Muscle of leg (tissue), 16 donors: Measurements from ENCODE around the gene MS4A4E. TPM values are rescaled to one million over a fixed set of nuclear protein-coding genes. Genes with fewer than 3 reads are reported as not detected.
"Not testable (repeated sequence)": the region's sequence is repeated elsewhere in the genome, so short reads cannot be mapped to it uniquely, and the experiment has no call there.

Source experiments
- DNase-seq: peaks from one replicate; pipeline ENCODE4 v3.0.0; 2013
- H3K27ac ChIP-seq: one replicate; pipeline ENCODE4 v1.5.1; 2013; ENCODE audit warnings: mild to moderate bottlenecking, low read length, control low read depth
- H3K27me3 ChIP-seq: one replicate; pipeline ENCODE4 v1.6.1; 2013; ENCODE audit warnings: low read length; ENCODE audit not compliant: control insufficient read depth, insufficient read depth
- H3K36me3 ChIP-seq: one replicate; pipeline ENCODE4 v1.6.1; 2013; ENCODE audit warnings: low read length; ENCODE audit not compliant: control insufficient read depth, insufficient read depth
- H3K4me1 ChIP-seq: one replicate; pipeline ENCODE4 v1.6.1; 2013; ENCODE audit warnings: low read length; ENCODE audit not compliant: control insufficient read depth, insufficient read depth
- H3K4me3 ChIP-seq: one replicate; pipeline ENCODE4 v1.5.1; 2013; ENCODE audit warnings: low read length, control low read depth
- H3K9me3 ChIP-seq: replicated peaks from 2 replicates; pipeline ENCODE4 v1.6.1; 2013; ENCODE audit warnings: low read depth, low read length; ENCODE audit not compliant: control insufficient read depth
- WGBS: methylation state at CpG from one replicate; pipeline ENCODE4 v1.1.5; 2013; ENCODE audit warnings: missing lambda C conversion rate; ENCODE audit not compliant: insufficient coverage; 5-methylcytosine and 5-hydroxymethylcytosine counted together
- long read RNA-seq, 11 donors: transcript quantifications; one replicate each; lab custom pipeline, GENCODE V29; 2026
- polyA plus RNA-seq, 8 donors: library from polyadenylated mRNA; unstranded; fragments of 120-200 nt; gene quantifications; one replicate each; pipeline versions ENCODE4 v1.2.1 to v1.2.3, GENCODE V29; 2013; ENCODE audit warnings: inconsistent platforms in 1 of 8, low replicate concordance in 1 of 8; ENCODE audit not compliant: insufficient read length in 8 of 8, insufficient read depth in 1 of 8
- total RNA-seq: library from RNA; stranded (reverse); fragments of 120-200 nt; gene quantifications from one replicate; pipeline ENCODE4 v1.2.4, GENCODE V29; 2013

Gene MS4A4E
- total RNA-seq (0.18 TPM), polyA plus RNA-seq (1 to 10 TPM; 1.4 to 2.4 (median 1.9) TPM)
- long read RNA-seq, donor 1: 0 reads
- long read RNA-seq, donor 2, partial matches to known transcripts: 5 of 5 reads
- long read RNA-seq, donor 2, other reads (novel, unspliced or antisense): 0 of 5 reads
- long read RNA-seq, donor 3, partial matches to known transcripts: 5 of 5 reads
- long read RNA-seq, donor 3, other reads (novel, unspliced or antisense): 0 of 5 reads
- long read RNA-seq, donor 4: 0 reads
- long read RNA-seq, donor 5, partial matches to known transcripts: 6 of 6 reads
- long read RNA-seq, donor 5, other reads (novel, unspliced or antisense): 0 of 6 reads
- long read RNA-seq, donor 6, partial matches to known transcripts: 5 of 5 reads
- long read RNA-seq, donor 6, other reads (novel, unspliced or antisense): 0 of 5 reads
- long read RNA-seq, donor 7, partial matches to known transcripts: 6 of 6 reads
- long read RNA-seq, donor 7, other reads (novel, unspliced or antisense): 0 of 6 reads
- long read RNA-seq, donor 8, partial matches to known transcripts: 15 of 15 reads
- long read RNA-seq, donor 8, other reads (novel, unspliced or antisense): 0 of 15 reads
- long read RNA-seq, donor 9: 0 reads
- long read RNA-seq, donor 10: 0 reads
- long read RNA-seq, donor 11: 0 reads

DNA sequence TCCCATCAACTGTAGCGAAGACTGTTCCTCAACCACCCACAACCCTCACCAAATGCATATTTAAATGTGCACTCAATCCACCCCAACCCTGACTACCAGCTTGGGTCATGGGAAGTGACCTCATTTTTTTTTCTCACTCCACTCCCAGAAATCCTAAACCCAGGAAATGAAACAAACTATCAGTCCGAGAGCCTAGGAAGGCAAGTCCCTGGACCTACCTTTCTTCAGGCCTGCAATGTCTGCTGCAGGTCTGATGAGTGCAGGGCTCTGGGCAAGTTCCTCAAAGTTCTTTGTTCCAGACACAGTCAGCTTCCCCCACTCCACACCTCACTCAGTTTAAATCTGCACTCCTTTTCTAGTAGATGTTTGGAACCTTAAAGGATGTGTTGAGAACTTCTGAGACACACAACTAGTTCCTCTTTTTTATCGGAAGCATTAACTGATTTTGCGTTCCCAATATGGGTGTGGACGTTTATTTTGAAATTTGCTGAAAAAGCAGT is at the start of gene MS4A4E:
MS4A4E (minus strand) TSS at position 398 of the 500 bp plus-strand sequence. CDS start 13,082 bp downstream, outside the sequence.
- DNase-seq: peak; percentile 13
- H3K27ac ChIP-seq: no peak within 1 kb of the TSS
- no peaks in the 10 kb centered on the region for H3K9me3 ChIP-seq
- no peaks in the 10 kb centered on the region for H3K27me3 ChIP-seq
- H3K4me1 ChIP-seq: no peaks in the 10 kb centered on the region
- WGBS: 56% methylated on average over 2 of the region's 5 CpGs
- no peaks in the 10 kb centered on the region for H3K36me3 ChIP-seq
- H3K4me3 ChIP-seq: no peak within 1 kb of the TSS

- H3K4me1 ChIP-seq: no peaks in the 10 kb centered on the region
- H3K27ac ChIP-seq: no peak overlapping the region
- no CpG with 5 or more reads among the region's 2 CpGs for WGBS
- no peak for DNase-seq
- H3K27me3 ChIP-seq: no peaks in the 10 kb centered on the region
- H3K4me3 ChIP-seq: no peak overlapping the region
- peaks cover 6% of the 10 kb centered on the region for H3K9me3 ChIP-seq
- no peaks in the 10 kb centered on the region for H3K36me3 ChIP-seq
Observed at GRCh38 chr11:60292145-60292544, 49.2 kb upstream of the MS4A4E start.

GRCh38 chr11:60288531-60288930 is 45.6 kb upstream of the MS4A4E start:
- Histone ChIP-seq H3K9me3 (peaks cover 6% of the 10 kb centered on the region), H3K36me3 (no peaks in the 10 kb centered on the region), H3K4me1 (no peaks in the 10 kb centered on the region), H3K27me3 (no peaks in the 10 kb centered on the region), H3K4me3 (no peak overlapping the region), H3K27ac (no peak overlapping the region)
- no peak for DNase-seq
- 100% methylated on average over 1 of the region's 1 CpG for WGBS

GRCh38 chr11:60285411-60286126 is 42.6 kb upstream of the MS4A4E start:
- not testable (repeated sequence) for H3K4me1 ChIP-seq, H3K9me3 ChIP-seq, H3K4me3 ChIP-seq, H3K27me3 ChIP-seq, H3K27ac ChIP-seq, H3K36me3 ChIP-seq, DNase-seq
- 13% methylated on average over 4 of the region's 7 CpGs for WGBS

- no peaks in the 10 kb centered on the region for H3K27me3 ChIP-seq
- H3K4me1 ChIP-seq: no peaks in the 10 kb centered on the region
- H3K9me3 ChIP-seq: no peaks in the 10 kb centered on the region
- WGBS: no CpG with 5 or more reads among the region's 2 CpGs
- no peak overlapping the region for H3K27ac ChIP-seq
- DNase-seq: no peak
- no peaks in the 10 kb centered on the region for H3K36me3 ChIP-seq
- H3K4me3 ChIP-seq: no peak overlapping the region
Observed at GRCh38 chr11:60282286-60282685, 39.3 kb upstream of the MS4A4E start.

DNA sequence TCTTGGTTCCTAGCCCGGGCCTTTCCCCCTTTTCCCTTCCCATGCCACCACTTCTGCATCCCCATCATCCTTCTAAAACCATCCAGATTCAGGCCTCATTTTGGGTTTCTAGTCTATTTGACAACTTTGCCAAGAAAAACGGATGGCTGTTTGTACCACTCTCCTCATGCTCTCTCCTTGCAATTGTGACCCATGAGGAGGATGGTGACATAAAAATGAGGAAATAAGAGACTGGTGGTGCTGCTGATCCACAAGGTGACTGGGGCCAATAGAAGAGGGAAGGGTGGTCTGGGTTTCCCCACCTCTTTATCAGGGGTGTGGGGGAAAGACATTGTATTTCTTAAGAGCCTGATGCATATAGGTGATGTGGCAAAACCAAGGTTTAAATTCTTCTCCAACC is 38.5 kb upstream of the MS4A4E start:
- Histone ChIP-seq H3K9me3 (no peaks in the 10 kb centered on the region), H3K27me3 (no peaks in the 10 kb centered on the region), H3K4me3 (peak overlapping the region; percentile 3), H3K36me3 (no peaks in the 10 kb centered on the region), H3K27ac (peak overlapping the region; percentile 15), H3K4me1 (no peaks in the 10 kb centered on the region)
- DNase-seq: no peak
- 64% methylated on average over 1 of the region's 2 CpGs for WGBS

DNA sequence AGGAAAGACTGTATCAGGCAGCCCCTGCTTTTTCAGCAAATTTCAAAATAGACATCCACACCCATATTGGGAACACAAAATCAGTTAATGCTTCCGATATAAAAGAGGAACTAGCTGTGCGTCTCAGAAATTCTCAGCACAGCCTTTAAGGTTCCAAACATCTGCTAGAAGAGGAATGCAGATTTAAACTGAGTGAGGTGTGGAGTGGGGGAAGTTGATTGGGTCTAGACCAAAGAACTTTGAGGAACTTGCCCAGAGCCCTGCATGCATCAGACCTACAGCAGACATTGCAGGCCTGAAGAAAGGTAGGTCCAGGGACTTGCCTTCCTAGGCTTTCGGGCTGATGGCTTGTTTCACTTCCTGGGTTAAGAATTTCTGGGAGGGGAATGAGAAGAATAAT is 37.5 kb upstream of the MS4A4E start, which contains the start of gene MS4A4A:
MS4A4A (plus strand) TSS at position 255 of the 400 bp plus-strand sequence; CDS start at position 265, 10 bp downstream.
- H3K27ac ChIP-seq: peak within 1 kb of the TSS; percentile 15
- no peaks in the 10 kb centered on the region for H3K4me1 ChIP-seq
- H3K4me3 ChIP-seq: no peak within 1 kb of the TSS
- H3K27me3 ChIP-seq: no peaks in the 10 kb centered on the region
- peak; percentile 70 for DNase-seq
- no peaks in the 10 kb centered on the region for H3K36me3 ChIP-seq
- WGBS: 83% methylated on average over 1 of the region's 3 CpGs
- H3K9me3 ChIP-seq: no peaks in the 10 kb centered on the region

GRCh38 chr11:60274416-60274815 is 31.5 kb upstream of the MS4A4E start:
- Histone ChIP-seq H3K4me3 (no peak overlapping the region), H3K9me3 (no peaks in the 10 kb centered on the region), H3K27ac (no peak overlapping the region), H3K36me3 (no peaks in the 10 kb centered on the region), H3K27me3 (no peaks in the 10 kb centered on the region), H3K4me1 (no peaks in the 10 kb centered on the region)
- DNase-seq: no peak

- peak; percentile 50 for DNase-seq
Observed at GRCh38 chr11:60265373-60266214, 22.7 kb upstream of the MS4A4E start.

More at GRCh38 chr11:60265373-60266214, 22.7 kb upstream of the MS4A4E start:
- Histone ChIP-seq H3K27ac (no peak overlapping the region), H3K36me3 (no peaks in the 10 kb centered on the region), H3K4me1 (no peaks in the 10 kb centered on the region), H3K9me3 (no peaks in the 10 kb centered on the region), H3K27me3 (no peaks in the 10 kb centered on the region), H3K4me3 (no peak overlapping the region)
- no CpG with 5 or more reads among the region's 4 CpGs for WGBS
